ENCODE results near the gene SLC35E1.
A peak's percentile ranks its signal among the peaks of the same experiment; 100 is the strongest.
"Not testable (repeated sequence)": the region's sequence is repeated elsewhere in the genome, so short reads cannot be mapped to it uniquely, and the experiment has no call there.

Gene SLC35E1

GRCh38 chr19:16509141-16510061 lies 62.8 kb downstream of the SLC35E1 start:
- DNase-seq (ENCODE audit: low read depth in 2 of 2) = peak in 1 of 2 donors; percentile 60
- TF ChIP-seq CTCF (IDR thresholded peaks at IDR 0.05; ENCODE audit: low read depth, low read length) = no peak
- H3K4me3 ChIP-seq (replicated peaks in 1 of 2; ENCODE audit: low read depth in 2 of 2, low read length in 2 of 2) = no peak overlapping the region

- DNase-seq (ENCODE audit: low read depth in 2 of 2) = no peak
- no peak overlapping the region for H3K4me3 ChIP-seq (replicated peaks in 1 of 2; ENCODE audit: low read depth in 2 of 2, low read length in 2 of 2)
- no peak for TF ChIP-seq CTCF (IDR thresholded peaks at IDR 0.05; ENCODE audit: low read depth, low read length)
Observed at GRCh38 chr19:16508546-16508945, 63.7 kb downstream of the SLC35E1 start.

- TF ChIP-seq CTCF (IDR thresholded peaks at IDR 0.05; ENCODE audit: low read depth, low read length) = no peak
- DNase-seq (ENCODE audit: low read depth in 2 of 2) = no peak
- H3K4me3 ChIP-seq (replicated peaks in 1 of 2; ENCODE audit: low read depth in 2 of 2, low read length in 2 of 2) = no peak overlapping the region
Observed at GRCh38 chr19:16506961-16507360, 65.3 kb downstream of the SLC35E1 start.

GRCh38 chr19:16506161-16506560 lies 66.1 kb downstream of the SLC35E1 start:
- H3K4me3 ChIP-seq (replicated peaks in 1 of 2; ENCODE audit: low read depth in 2 of 2, low read length in 2 of 2); DNase-seq (ENCODE audit: low read depth in 2 of 2): not testable (repeated sequence)

- no peak for TF ChIP-seq CTCF (IDR thresholded peaks at IDR 0.05; ENCODE audit: low read depth, low read length)
- H3K4me3 ChIP-seq (replicated peaks in 1 of 2; ENCODE audit: low read depth in 2 of 2, low read length in 2 of 2) = no peak overlapping the region
- no peak for DNase-seq (ENCODE audit: low read depth in 2 of 2)
Observed at GRCh38 chr19:16504271-16504670, 67.9 kb downstream of the SLC35E1 start.

All from cardiac fibroblast (primary cell).